ENCODE results near the gene INTS1. TPM values are rescaled to one million over a fixed set of nuclear protein-coding genes. Genes with fewer than 3 reads are reported as not detected.

INTS1 gene
- total RNA-seq, 1 donor from 2014 or later = 56.3 TPM

GRCh38 chr7:1436608-1437007, 67.6 kb downstream of the INTS1 start:
- no peak for DNase-seq (ENCODE audit: low spot score)

- no peak for DNase-seq (ENCODE audit: low spot score)
Measured at GRCh38 chr7:1434891-1435670, 69.1 kb downstream of the INTS1 start.

- no peak for DNase-seq (ENCODE audit: low spot score)
Measured at GRCh38 chr7:1434165-1434718, 69.9 kb downstream of the INTS1 start.

GRCh38 chr7:1433128-1433920, 70.9 kb downstream of the INTS1 start:
- DNase-seq (ENCODE audit: low spot score) = no peak

GRCh38 chr7:1432411-1433082, 71.6 kb downstream of the INTS1 start:
- DNase-seq (ENCODE audit: low spot score) = no peak

GRCh38 chr7:1431634-1432380, 72.4 kb downstream of the INTS1 start:
- no peak for DNase-seq (ENCODE audit: low spot score)

GRCh38 chr7:1431226-1431625, 73.0 kb downstream of the INTS1 start:
- DNase-seq (ENCODE audit: low spot score) = no peak

GRCh38 chr7:1430056-1430845, 73.9 kb downstream of the INTS1 start:
- no peak for DNase-seq (ENCODE audit: low spot score)

- DNase-seq (ENCODE audit: low spot score) = no peak
Measured at GRCh38 chr7:1428941-1429501, 75.2 kb downstream of the INTS1 start.

GRCh38 chr7:1427064-1427657, 77.0 kb downstream of the INTS1 start:
- DNase-seq (ENCODE audit: low spot score) = no peak

GRCh38 chr7:1426474-1426873, 77.7 kb downstream of the INTS1 start:
- DNase-seq (ENCODE audit: low spot score) = no peak

GRCh38 chr7:1425292-1426136, 78.7 kb downstream of the INTS1 start:
- no peak for DNase-seq (ENCODE audit: low spot score)

GRCh38 chr7:1424041-1424440, 80.1 kb downstream of the INTS1 start:
- no peak for DNase-seq (ENCODE audit: low spot score)

- DNase-seq (ENCODE audit: low spot score) = no peak
Measured at GRCh38 chr7:1423264-1423811, 80.9 kb downstream of the INTS1 start.

- DNase-seq (ENCODE audit: low spot score) = no peak
Measured at GRCh38 chr7:1422512-1423263, 81.5 kb downstream of the INTS1 start.

GRCh38 chr7:1421946-1422345, 82.2 kb downstream of the INTS1 start:
- no peak for DNase-seq (ENCODE audit: low spot score)

- DNase-seq (ENCODE audit: low spot score) = no peak
Measured at GRCh38 chr7:1421020-1421790, 83.0 kb downstream of the INTS1 start.
